Upper lobe of right lung (tissue), 1 donor: ENCODE data around the gene NOXRED1. TPM values are rescaled to one million over a fixed set of nuclear protein-coding genes. Genes with fewer than 3 reads are reported as not detected.

Experiments
- ATAC-seq: fragments of 200-7000 bp; cut with Tn5 transposase; one replicate; pipeline ENCODE4 v1.9.1; 2020; ENCODE audit warnings: mild to moderate bottlenecking, moderate library complexity
- DNase-seq: peaks from one replicate; pipeline ENCODE4 v3.0.0-alpha.2; 2020
- H3K27ac ChIP-seq: fragments of 200-600 bp; one replicate; pipeline ENCODE4 v1.8.0; 2022
- H3K27me3 ChIP-seq: fragments of 200-600 bp; one replicate; pipeline ENCODE4 v1.8.0; 2022; ENCODE audit warnings: mild to moderate bottlenecking
- H3K36me3 ChIP-seq: fragments of 200-600 bp; one replicate; pipeline ENCODE4 v1.8.0; 2022
- H3K4me1 ChIP-seq: fragments of 200-600 bp; one replicate; pipeline ENCODE4 v1.8.0; 2022
- H3K4me3 ChIP-seq: fragments of 200-600 bp; one replicate; pipeline ENCODE4 v1.8.0; 2022; ENCODE audit warnings: mild to moderate bottlenecking
- H3K9me3 ChIP-seq: fragments of 200-600 bp; one replicate; pipeline ENCODE4 v1.8.0; 2022
- intact Hi-C: fragments of 100-400 bp; cut with DNase I; formaldehyde crosslinking; loops from one replicate; pipeline ENCODE4 v1.11.0; 2022
- total RNA-seq: library from RNA; stranded (reverse); fragmentation: NEBNext Ultra II Directional; extraction: Animal tissue kit (Norgen Biotek cat#: 25700); gene quantifications from one replicate; pipeline ENCODE4 v1.2.1, GENCODE V29; 2021
- TF ChIP-seq, protein P1 (sequence below): fragments of 200-600 bp; IDR thresholded peaks from one replicate; pipeline ENCODE4 v1.8.0; 2022; ENCODE audit warnings: antibody characterized with exemption
- donor health status: DM: no; HTN: yes; CAD: no; lungs with severe emphysema.

NOXRED1 gene
- total RNA-seq, 1 donor from 2014 or later: 0.55 TPM

- Histone ChIP-seq H3K27ac (no peak overlapping the region), H3K4me1 (no peaks in the 10 kb centered on the region), H3K4me3 (no peak overlapping the region), H3K36me3 (peaks cover 91% of the 10 kb centered on the region), H3K27me3 (no peaks in the 10 kb centered on the region), H3K9me3 (no peaks in the 10 kb centered on the region)
- DNase-seq (no peak), ATAC-seq (no peak)
- intact Hi-C loops: no loop called here
- TF ChIP-seq, protein P1, sequence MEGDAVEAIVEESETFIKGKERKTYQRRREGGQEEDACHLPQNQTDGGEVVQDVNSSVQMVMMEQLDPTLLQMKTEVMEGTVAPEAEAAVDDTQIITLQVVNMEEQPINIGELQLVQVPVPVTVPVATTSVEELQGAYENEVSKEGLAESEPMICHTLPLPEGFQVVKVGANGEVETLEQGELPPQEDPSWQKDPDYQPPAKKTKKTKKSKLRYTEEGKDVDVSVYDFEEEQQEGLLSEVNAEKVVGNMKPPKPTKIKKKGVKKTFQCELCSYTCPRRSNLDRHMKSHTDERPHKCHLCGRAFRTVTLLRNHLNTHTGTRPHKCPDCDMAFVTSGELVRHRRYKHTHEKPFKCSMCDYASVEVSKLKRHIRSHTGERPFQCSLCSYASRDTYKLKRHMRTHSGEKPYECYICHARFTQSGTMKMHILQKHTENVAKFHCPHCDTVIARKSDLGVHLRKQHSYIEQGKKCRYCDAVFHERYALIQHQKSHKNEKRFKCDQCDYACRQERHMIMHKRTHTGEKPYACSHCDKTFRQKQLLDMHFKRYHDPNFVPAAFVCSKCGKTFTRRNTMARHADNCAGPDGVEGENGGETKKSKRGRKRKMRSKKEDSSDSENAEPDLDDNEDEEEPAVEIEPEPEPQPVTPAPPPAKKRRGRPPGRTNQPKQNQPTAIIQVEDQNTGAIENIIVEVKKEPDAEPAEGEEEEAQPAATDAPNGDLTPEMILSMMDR: no peak
Measured at GRCh38 chr14:77442196-77442595, 18.9 kb upstream of the NOXRED1 start.

DNA sequence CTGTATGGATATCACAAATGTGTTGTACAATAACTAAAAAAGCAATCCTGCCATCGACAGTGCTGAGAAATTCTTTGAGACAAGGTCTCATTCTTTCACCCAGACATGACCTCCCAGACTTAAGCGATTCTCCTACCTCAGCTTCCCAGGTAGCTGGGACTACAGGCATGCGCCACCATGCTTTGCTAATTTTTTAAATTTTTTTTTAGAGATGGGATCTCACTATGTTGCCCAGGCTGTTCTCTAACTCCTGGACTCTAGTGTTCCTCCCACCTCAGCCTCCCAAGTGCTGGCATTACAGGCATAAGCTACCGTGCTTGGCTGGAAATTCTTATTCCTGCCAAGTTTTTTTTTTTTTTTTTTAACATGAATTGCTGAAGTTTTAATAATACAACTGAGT, 16.5 kb upstream of the NOXRED1 start:
- TF ChIP-seq, protein P1: no peak
- Histone ChIP-seq H3K27me3 (no peaks in the 10 kb centered on the region), H3K27ac (no peak overlapping the region), H3K36me3 (peaks cover 94% of the 10 kb centered on the region), H3K4me3 (no peak overlapping the region), H3K4me1 (no peaks in the 10 kb centered on the region), H3K9me3 (no peaks in the 10 kb centered on the region)
- ATAC-seq: no peak
- DNase-seq: no peak
- intact Hi-C loops: no loop called here

DNA sequence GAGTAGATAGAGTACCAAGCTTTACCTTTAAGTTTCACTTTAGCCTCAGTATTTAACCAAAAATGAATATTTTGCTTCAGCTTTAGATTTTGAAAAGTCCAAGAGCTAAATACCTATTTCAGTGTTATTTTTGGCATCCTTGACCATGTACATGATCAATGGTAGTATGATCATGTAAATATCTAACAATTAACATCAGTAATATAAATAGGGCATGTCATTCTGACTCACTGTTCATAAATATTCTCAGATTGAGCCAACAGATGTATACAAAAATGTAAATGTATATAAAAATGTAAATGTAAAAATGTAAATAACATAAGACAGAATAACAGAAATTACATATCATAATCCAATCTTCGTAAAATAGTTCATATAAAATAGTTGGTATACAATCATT, 15.3 kb upstream of the NOXRED1 start:
- intact Hi-C loops: no loop called here
- Histone ChIP-seq H3K4me1 (no peaks in the 10 kb centered on the region), H3K4me3 (no peak overlapping the region), H3K9me3 (no peaks in the 10 kb centered on the region), H3K27ac (no peak overlapping the region), H3K27me3 (no peaks in the 10 kb centered on the region), H3K36me3 (peaks cover 99% of the 10 kb centered on the region)
- ATAC-seq: no peak
- TF ChIP-seq, protein P1: no peak
- DNase-seq: no peak

- no peaks in the 10 kb centered on the region for H3K4me1 ChIP-seq
- no peak overlapping the region for H3K27ac ChIP-seq
- DNase-seq (no peak), ATAC-seq (no peak)
- no peaks in the 10 kb centered on the region for H3K9me3 ChIP-seq
- intact Hi-C loops: no loop called here
- peaks cover 99% of the 10 kb centered on the region for H3K36me3 ChIP-seq
- H3K4me3 ChIP-seq: no peak overlapping the region
- TF ChIP-seq, protein P1: no peak
- H3K27me3 ChIP-seq: no peaks in the 10 kb centered on the region
Measured at GRCh38 chr14:77436042-77436441, 12.7 kb upstream of the NOXRED1 start.

GRCh38 chr14:77426396-77426795, 3.1 kb upstream of the NOXRED1 start:
- no peak for DNase-seq
- no peaks in the 10 kb centered on the region for H3K4me1 ChIP-seq
- H3K36me3 ChIP-seq: peaks cover 86% of the 10 kb centered on the region
- TF ChIP-seq, protein P1: no peak
- no peak overlapping the region for H3K4me3 ChIP-seq
- intact Hi-C loops: no loop called here
- H3K27me3 ChIP-seq: no peaks in the 10 kb centered on the region
- ATAC-seq: no peak
- H3K27ac ChIP-seq: no peak overlapping the region
- no peaks in the 10 kb centered on the region for H3K9me3 ChIP-seq

DNA sequence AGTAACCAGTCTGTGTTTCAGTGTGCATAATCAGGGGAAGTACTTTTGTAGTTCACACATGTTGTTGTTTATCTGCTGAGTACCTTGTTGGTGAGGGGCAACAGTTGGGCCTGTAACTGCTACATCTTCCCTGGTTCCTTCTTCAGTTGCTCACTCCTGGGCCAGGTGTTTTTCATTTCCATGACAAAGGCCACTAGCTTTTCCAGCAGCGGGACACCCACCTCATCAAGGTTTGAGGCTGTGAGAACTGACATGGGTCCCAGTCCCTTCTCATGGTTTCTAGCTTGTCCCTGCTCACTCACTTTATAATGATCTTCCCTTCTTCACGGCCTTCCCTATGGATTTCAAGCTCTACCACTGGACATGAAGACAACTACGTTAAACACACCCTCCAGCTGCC, 1.5 kb upstream of the NOXRED1 start:
- DNase-seq (no peak), ATAC-seq (no peak)
- Histone ChIP-seq H3K27ac (no peak overlapping the region), H3K27me3 (no peaks in the 10 kb centered on the region), H3K9me3 (peaks cover 1% of the 10 kb centered on the region), H3K4me3 (no peak overlapping the region), H3K4me1 (no peaks in the 10 kb centered on the region), H3K36me3 (peaks cover 73% of the 10 kb centered on the region)
- TF ChIP-seq, protein P1: no peak
- intact Hi-C loops: no loop called here
